HCT116 (cell line): ENCODE data around the gene CCDC28B.

Source experiments
- CTCF ChIP-seq, 3 experiments: fragments of 200-600 bp in 1 of 3; sonication (generic) in 1 of 3; IDR thresholded peaks in 2 of 3; conservative IDR thresholded peaks in 1 of 3; 2 replicates each; pipeline ENCODE4 v1.5.1; 2012 to 2017; ENCODE audit warnings: low read depth in 2 of 3, low read length in 2 of 3, antibody characterized with exemption in 1 of 3, borderline replicate concordance in 1 of 3, control low read depth in 1 of 3, mild to moderate bottlenecking in 1 of 3, mixed read lengths in 1 of 3, mixed run types in 1 of 3, moderate library complexity in 1 of 3; ENCODE audit not compliant: insufficient read depth in 1 of 3
- EZH2phosphoT487 ChIP-seq: fragments of 200-600 bp; IDR thresholded peaks from 2 replicates; pipeline ENCODE4 v1.6.1; 2018; ENCODE audit warnings: antibody characterized with exemption, borderline replicate concordance
- FOSL1 ChIP-seq: IDR thresholded peaks from 2 replicates; pipeline ENCODE4 v1.6.1; 2012; ENCODE audit warnings: low read depth
- MAX ChIP-seq: IDR thresholded peaks from 2 replicates; pipeline ENCODE4 v1.6.1; 2012
- POLR2A ChIP-seq: IDR thresholded peaks from 2 replicates; pipeline ENCODE4 v1.7.0; 2011; ENCODE audit warnings: borderline replicate concordance; ENCODE audit not compliant: insufficient read depth, insufficient read length; ENCODE audit errors: extremely low read depth
- POLR2AphosphoS5 ChIP-seq: IDR thresholded peaks from 2 replicates; pipeline ENCODE4 v1.6.1; 2011; ENCODE audit warnings: mild to moderate bottlenecking, low read depth, low read length, moderate library complexity
- RAD21 ChIP-seq: IDR thresholded peaks from 2 replicates; pipeline ENCODE4 v1.6.1; 2012; ENCODE audit warnings: low read depth, mild to moderate bottlenecking
- REST ChIP-seq: IDR thresholded peaks from 2 replicates; pipeline ENCODE4 v1.6.1; 2012; ENCODE audit warnings: low read depth
- ZFX ChIP-seq: fragments of 450-650 bp; IDR thresholded peaks from 2 replicates; pipeline ENCODE4 v1.6.1; 2017

- no peak for TF ChIP-seq EZH2phosphoT487
- no peak for TF ChIP-seq POLR2AphosphoS5
- no peak for TF ChIP-seq REST
- TF ChIP-seq CTCF (IDR thresholded peaks at IDR 0.05 in 2 of 3, conservative IDR thresholded peaks at IDR 0.05 in 1 of 3; ENCODE audit: borderline replicate concordance in 1 of 3, insufficient read depth in 1 of 3, low read depth in 2 of 3, low read length in 2 of 3), result no peak
- no peak for TF ChIP-seq FOSL1
- TF ChIP-seq RAD21, result no peak
- no peak for TF ChIP-seq POLR2A
- peak; percentile 78 for TF ChIP-seq MAX
- TF ChIP-seq ZFX, result no peak
These were observed at the start of gene CCDC28B for GRCh38 chr1:32200226-32201010.
